GM12878 (cell line): Measurements from ENCODE around the gene RRAGD. TPM values are rescaled to one million over a fixed set of nuclear protein-coding genes. Genes with fewer than 3 reads are reported as not detected.

ENCODE experiments used
- ATAC-seq: fragments of 200-7000 bp; cut with Tn5 transposase; 3 replicates; pipeline ENCODE4 v1.9.1; 2020; ENCODE audit warnings: mild to moderate bottlenecking, moderate library complexity
- BruUV-seq: library from RNA; stranded (reverse); fragments of 400-500 nt; replicated peaks from 2 replicates; lab custom pipeline; 2021; lab: Mats Ljungman, UMichigan
- CTCF ChIA-PET: fragments of 300-600 bp; sonication (Branson Sonifier 250); formaldehyde crosslinking; extraction: SDS; loops from one replicate; lab custom pipeline; 2021; ENCODE audit warnings: inconsistent platforms; lab: Yijun Ruan, JAX
- POLR2A ChIA-PET: fragments of 350-600 bp; formaldehyde crosslinking; extraction: SDS; loops from one replicate; lab custom pipeline; 2021; ENCODE audit warnings: inconsistent platforms; lab: Charles Lee
- RAD21 ChIA-PET: fragments of 300-600 bp; sonication (Branson Sonifier 250); formaldehyde crosslinking; loops from one replicate; lab custom pipeline; 2023; ENCODE audit warnings: antibody characterized with exemption; ENCODE audit not compliant: unreplicated experiment; lab: Charles Lee
- SMC1A ChIA-PET: fragments of 300-600 bp; sonication (Branson Sonifier 250); formaldehyde crosslinking; loops from one replicate; lab custom pipeline; 2023; ENCODE audit not compliant: unreplicated experiment, uncharacterized antibody; lab: Charles Lee
- DNase-seq: peaks from one replicate; pipeline ENCODE4 v3.0.0-alpha.2; 2011; ENCODE audit warnings: low read depth, low spot score
- FAIRE-seq: peaks from 3 replicates; lab custom pipeline; 2011; peaks lifted over from hg19 to GRCh38; lab: Jason Lieb, UNC
- H2AFZ ChIP-seq: 2 replicates; pipeline ENCODE4 v1.6.0; 2011; ENCODE audit warnings: low read depth, low read length, control low read depth; ENCODE audit not compliant: control insufficient read depth
- H3K27ac ChIP-seq: 2 replicates; pipeline ENCODE4 v1.5.1; 2011; ENCODE audit warnings: control low read depth; ENCODE audit not compliant: control insufficient read depth, insufficient read depth
- H3K27me3 ChIP-seq, 2 experiments: replicated peaks in 1 of 2; 2 replicates each; pipeline versions ENCODE4 v1.6.0 to v1.6.1; 2011; ENCODE audit warnings: low read length in 1 of 2; ENCODE audit not compliant: control insufficient read depth in 2 of 2, insufficient read depth in 2 of 2
- H3K36me3 ChIP-seq, 2 experiments: 2 replicates each; pipeline ENCODE4 v1.5.1; 2011; ENCODE audit warnings: low read length in 1 of 2; ENCODE audit not compliant: control insufficient read depth in 2 of 2, insufficient read depth in 2 of 2
- H3K4me1 ChIP-seq: 2 replicates; pipeline ENCODE4 v1.6.1; 2011; ENCODE audit warnings: mild to moderate bottlenecking, low read length, moderate library complexity, mixed read lengths; ENCODE audit not compliant: control insufficient read depth, insufficient read depth
- H3K4me2 ChIP-seq: 2 replicates; pipeline ENCODE4 v1.6.0; 2011; ENCODE audit warnings: control low read depth; ENCODE audit not compliant: control insufficient read depth, insufficient read depth
- H3K4me3 ChIP-seq: fragments of 200-600 bp; sonication (generic); 2 replicates; pipeline ENCODE4 v1.5.1; 2016
- H3K79me2 ChIP-seq: 2 replicates; pipeline ENCODE4 v1.6.0; 2011; ENCODE audit warnings: low read length; ENCODE audit not compliant: control insufficient read depth, insufficient read depth
- H3K9ac ChIP-seq: 2 replicates; pipeline ENCODE4 v1.8.0; 2011; ENCODE audit warnings: low read length, control low read depth, mixed read lengths; ENCODE audit not compliant: control insufficient read depth, insufficient read depth
- H3K9me3 ChIP-seq: replicated peaks from 3 replicates; pipeline ENCODE4 v1.5.1; 2011; ENCODE audit warnings: mild to moderate bottlenecking, low read length; ENCODE audit not compliant: control insufficient read depth, insufficient read depth
- H4K20me1 ChIP-seq: 2 replicates; pipeline ENCODE4 v1.6.0; 2011; ENCODE audit not compliant: control insufficient read depth, insufficient read depth
- CEBPZ ChIP-seq: fragments of 150-350 bp; IDR thresholded peaks from 2 replicates; pipeline ENCODE4 v1.6.1; 2016; ENCODE audit warnings: low read depth, low read length
- EED ChIP-seq: sonication (generic); IDR thresholded peaks from 2 replicates; pipeline ENCODE4 v1.6.1; 2016; ENCODE audit warnings: antibody characterized with exemption, low read depth
- EP300 ChIP-seq, 2 experiments: fragments of 150-350 bp in 1 of 2; IDR thresholded peaks; 2 replicates each; pipeline ENCODE4 v1.6.1; 2011 to 2012; ENCODE audit warnings: low read depth in 2 of 2, low read length in 2 of 2, borderline replicate concordance in 1 of 2, improper control_type of control experiment in 1 of 2, inconsistent platforms in 1 of 2; ENCODE audit not compliant: control insufficient read depth in 1 of 2
- GABPA ChIP-seq: IDR thresholded peaks from 2 replicates; pipeline ENCODE4 v1.6.1; 2014; ENCODE audit warnings: antibody characterized with exemption, low read depth, mild to moderate bottlenecking, inconsistent platforms
- HDAC2 ChIP-seq: fragments of 200-600 bp; sonication (generic); IDR thresholded peaks from 2 replicates; pipeline ENCODE4 v1.6.1; 2017
- IKZF2 ChIP-seq, 2 experiments: fragments of 450-650 bp; IDR thresholded peaks; 2 replicates each; pipeline ENCODE4 v1.6.1; 2017; ENCODE audit warnings: mild to moderate bottlenecking in 2 of 2, moderate library complexity in 2 of 2
- IRF4 ChIP-seq: IDR thresholded peaks from 2 replicates; pipeline ENCODE4 v1.6.1; 2011; ENCODE audit warnings: low read depth, low read length
- ZBED1 ChIP-seq: IDR thresholded peaks from 2 replicates; pipeline ENCODE4 v1.6.1; 2016; ENCODE audit warnings: borderline replicate concordance
- ZNF217 ChIP-seq: fragments of 450-650 bp; IDR thresholded peaks from 2 replicates; pipeline ENCODE4 v1.6.1; 2017; ENCODE audit warnings: antibody characterized with exemption, mild to moderate bottlenecking
- ZZZ3 ChIP-seq: IDR thresholded peaks from 2 replicates; pipeline ENCODE4 v1.6.1; 2011; ENCODE audit warnings: low read depth; ENCODE audit not compliant: control insufficient read depth, insufficient read length
- WGBS: methylation state at CpG from one replicate; pipeline ENCODE4 v1.1.6; 2016; ENCODE audit warnings: low lambda C conversion rate; ENCODE audit not compliant: insufficient replicate concordance, insufficient coverage; ENCODE audit errors: missing lambda C conversion rate; 5-methylcytosine and 5-hydroxymethylcytosine counted together
- in situ Hi-C: fragments of 300-500 bp; cut with MboI; formaldehyde crosslinking; loops from 9 replicates; pipeline ENCODE4 v1.14.3; 2018; ENCODE audit warnings: mixed read lengths
- intact Hi-C: fragments of 100-400 bp; cut with micrococcal nuclease; formaldehyde crosslinking; loops from one replicate; pipeline ENCODE4 v1.14.2; 2022; ENCODE audit not compliant: unreplicated experiment
- polyA plus RNA-seq, 11 experiments: library from polyadenylated mRNA; depleted of rRNA in 4 of 11; unstranded in 6 of 11; stranded (reverse) in 5 of 11; fragments of >200 nt; fragmentation: Nextera tagmentation in 4 of 11; fragmentation: Illumina TruSeq in 1 of 11; extraction: Ambion mirVana in 4 of 11; extraction: Trizol in 1 of 11; gene quantifications; 1 replicate in 1 of 11; 2 replicates in 10 of 11; pipeline versions ENCODE4 v1.2.1 to v1.2.3, GENCODE V29; 2011 to 2016; ENCODE audit warnings: inconsistent platforms in 2 of 11, missing spikeins in 2 of 11, low read depth in 1 of 11
- total RNA-seq, 4 experiments: library from RNA; depleted of rRNA in 3 of 4; stranded (reverse); fragments of >200 nt in 3 of 4; fragmentation: Illumina TruSeq in 1 of 4; extraction: Trizol in 1 of 4; gene quantifications; 2 replicates each; pipeline versions ENCODE4 v1.2.1 to v1.2.3, GENCODE V29; 2013 to 2021
- TF ChIP-seq, protein P1 (sequence below): fragments of 450-650 bp; IDR thresholded peaks from 2 replicates; pipeline ENCODE4 v1.6.1; 2017; ENCODE audit warnings: antibody characterized with exemption, mild to moderate bottlenecking, moderate library complexity

The RRAGD gene
- total and polyA plus RNA-seq, 10 of the 15 experiments (the other 5 are each of a cell fraction or from before 2014, with no cell fraction given): 4.6 to 17.4 (median 8.5) TPM

- TF ChIP-seq EP300 (IDR thresholded peaks at IDR 0.05; ENCODE audit: borderline replicate concordance in 1 of 2, control insufficient read depth in 1 of 2, low read depth in 2 of 2, low read length in 2 of 2) (peak; percentile 23 to 72; a peak in 3 of 4 replicates), ZNF217 (no peak), EED (peak; percentile 59; the same call in 1 of the 2 replicates), ZBED1 (no peak; the same call in 1 of the 2 replicates), GABPA (no peak)
Observed at GRCh38 chr6:89375427-89376267, 36.4 kb downstream of the RRAGD start (continued).

DNA sequence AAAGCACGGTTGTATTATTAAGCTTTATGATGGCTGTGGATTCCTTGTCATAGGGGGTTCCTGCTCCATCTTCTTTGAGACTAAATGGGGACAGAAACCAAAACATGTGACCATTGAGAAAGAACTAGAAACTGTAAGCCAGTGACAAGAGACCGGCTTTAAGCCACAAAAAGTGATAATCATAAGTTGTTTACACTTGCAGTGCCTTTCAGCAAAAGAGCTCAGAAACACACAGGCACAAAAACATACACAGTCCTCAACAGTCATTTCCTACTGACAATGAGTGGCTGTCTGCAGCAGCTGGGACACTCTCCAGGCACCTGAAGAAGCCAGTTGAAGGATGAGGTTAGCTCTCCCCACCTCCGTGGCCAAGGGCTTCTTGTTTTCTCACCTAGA is 39.6 kb downstream of the RRAGD start:
- in situ Hi-C loops: loop anchor here (5.0 kb wide), 1 partner anchor 240 kb away; no protein-coding TSS in a partner anchor
- TF ChIP-seq HDAC2 (no peak), ZZZ3 (no peak), IRF4 (no peak), IKZF2 (IDR thresholded peaks at IDR 0.05) (peak in 1 of 2 experiments; percentile 55; a peak in 3 of 4 replicates), CEBPZ (no peak)
- TF ChIP-seq, protein P1, sequence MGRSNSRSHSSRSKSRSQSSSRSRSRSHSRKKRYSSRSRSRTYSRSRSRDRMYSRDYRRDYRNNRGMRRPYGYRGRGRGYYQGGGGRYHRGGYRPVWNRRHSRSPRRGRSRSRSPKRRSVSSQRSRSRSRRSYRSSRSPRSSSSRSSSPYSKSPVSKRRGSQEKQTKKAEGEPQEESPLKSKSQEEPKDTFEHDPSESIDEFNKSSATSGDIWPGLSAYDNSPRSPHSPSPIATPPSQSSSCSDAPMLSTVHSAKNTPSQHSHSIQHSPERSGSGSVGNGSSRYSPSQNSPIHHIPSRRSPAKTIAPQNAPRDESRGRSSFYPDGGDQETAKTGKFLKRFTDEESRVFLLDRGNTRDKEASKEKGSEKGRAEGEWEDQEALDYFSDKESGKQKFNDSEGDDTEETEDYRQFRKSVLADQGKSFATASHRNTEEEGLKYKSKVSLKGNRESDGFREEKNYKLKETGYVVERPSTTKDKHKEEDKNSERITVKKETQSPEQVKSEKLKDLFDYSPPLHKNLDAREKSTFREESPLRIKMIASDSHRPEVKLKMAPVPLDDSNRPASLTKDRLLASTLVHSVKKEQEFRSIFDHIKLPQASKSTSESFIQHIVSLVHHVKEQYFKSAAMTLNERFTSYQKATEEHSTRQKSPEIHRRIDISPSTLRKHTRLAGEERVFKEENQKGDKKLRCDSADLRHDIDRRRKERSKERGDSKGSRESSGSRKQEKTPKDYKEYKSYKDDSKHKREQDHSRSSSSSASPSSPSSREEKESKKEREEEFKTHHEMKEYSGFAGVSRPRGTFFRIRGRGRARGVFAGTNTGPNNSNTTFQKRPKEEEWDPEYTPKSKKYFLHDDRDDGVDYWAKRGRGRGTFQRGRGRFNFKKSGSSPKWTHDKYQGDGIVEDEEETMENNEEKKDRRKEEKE: no peak

More for the DNA sequence above, 39.6 kb downstream of the RRAGD start:
- ChIA-PET RAD21 (interaction anchor here (0.8 to 2.6 kb wide), 38 partner anchors 9 to 1106 kb away, joined by 3 to 30 read pairs (median 6); partner anchors contain the start of genes ANKRD6, LYRM2, RRAGD and UBE2J1), SMC1A (interaction anchor here (0.5 to 4.1 kb wide), 47 partner anchors 9 to 390 kb away, joined by 3 to 52 read pairs (median 5); partner anchors contain the start of gene ANKRD6), CTCF (interaction anchor here (0.6 to 3.6 kb wide), 61 partner anchors 8 to 1979 kb away, joined by 3 to 116 read pairs (median 6); partner anchors contain the start of genes ANKRD6, CASP8AP2, LYRM2 and MDN1), POLR2A (interaction anchor here (0.9 to 1.7 kb wide), 7 partner anchors 8 to 291 kb away, joined by 3 to 13 read pairs (median 4); partner anchors contain the start of gene PNRC1)
- peak overlapping the region; percentile 52 for H3K27ac ChIP-seq
- H4K20me1 ChIP-seq: no peaks in the 10 kb centered on the region
- ATAC-seq: peak; percentile 59
- H3K9ac ChIP-seq: peak overlapping the region; percentile 3
- H2AFZ ChIP-seq: peak overlapping the region; percentile 6; the same call in 1 of the 2 replicates
- H3K4me1 ChIP-seq: peaks cover 28% of the 10 kb centered on the region
- peak overlapping the region; percentile 14 for H3K4me2 ChIP-seq
- H3K4me3 ChIP-seq: no peak overlapping the region
- FAIRE-seq: peak; percentile 7
- no peaks in the 10 kb centered on the region; the same call in 1 of the 2 replicates for H3K79me2 ChIP-seq
- no peak for DNase-seq
- 2% methylated on average over 3 of the region's 3 CpGs for WGBS
- H3K36me3 ChIP-seq: no peaks in the 10 kb centered on the region
- no peaks in the 10 kb centered on the region for H3K9me3 ChIP-seq
- intact Hi-C loops: loop anchor here (1.0 to 10.0 kb wide), 6 partner anchors 38 to 1102 kb away; no protein-coding TSS in a partner anchor
- BruUV-seq: no TSS peak
- H3K27me3 ChIP-seq: no peaks in the 10 kb centered on the region
